Fibroblast of skin of left biceps (primary cell): ENCODE measurements around the gene CD99.
"Not testable (repeated sequence)": the region's sequence is repeated elsewhere in the genome, so short reads cannot be mapped to it uniquely, and the experiment has no call there.

ENCODE experiments used
- DNase-seq, 2 experiments: peaks; one replicate each; pipeline ENCODE4 v3.0.0-alpha.2; 2013; ENCODE audit warnings: low read depth in 2 of 2

CD99 gene

GRCh38 chrX:2723286-2723879, 32.3 kb downstream of the CD99 start:
- DNase-seq = no peak

GRCh38 chrX:2727264-2727663, 36.2 kb downstream of the CD99 start:
- DNase-seq = not testable (repeated sequence)

DNA sequence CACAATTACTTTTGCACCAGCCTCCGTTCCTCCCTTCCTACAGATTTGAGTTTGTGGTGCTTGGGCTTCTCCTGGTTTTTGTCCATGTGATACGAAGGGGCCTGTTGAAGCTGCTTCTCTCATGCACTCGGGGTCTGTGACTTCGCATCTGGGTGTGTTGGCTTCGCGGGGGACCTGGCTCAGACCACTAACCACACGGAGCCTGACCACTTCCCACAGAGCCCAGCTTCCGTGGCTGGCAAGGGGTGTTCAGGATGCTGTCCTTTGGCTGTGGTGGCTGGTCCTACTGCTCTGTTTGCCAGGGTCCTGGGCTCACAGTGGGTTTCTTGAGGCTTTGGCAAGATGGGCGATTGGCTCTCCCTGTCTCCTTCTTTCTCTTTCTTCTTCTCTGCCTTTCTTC, 41.0 kb downstream of the CD99 start:
- no peak for DNase-seq

DNA sequence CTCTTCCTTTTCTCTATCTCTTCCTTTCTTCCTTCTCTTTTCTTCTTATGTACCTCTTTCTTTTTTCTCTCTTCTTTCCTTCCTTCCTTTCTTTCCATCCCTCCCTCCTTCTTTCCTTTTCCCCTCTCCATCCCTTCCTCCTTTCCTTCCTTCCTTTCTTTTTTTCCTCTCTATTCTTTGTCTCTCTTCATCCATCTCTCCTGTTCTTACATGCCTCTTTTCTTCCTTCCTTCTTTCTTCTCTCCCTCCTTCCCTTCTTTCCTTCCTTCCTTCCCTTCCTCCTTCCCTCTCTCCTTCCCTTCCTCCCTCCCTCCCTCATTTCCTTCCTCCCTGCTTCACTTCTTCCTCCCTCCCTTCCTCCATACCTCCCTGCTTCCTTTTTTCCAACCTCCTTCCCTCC, 41.6 kb downstream of the CD99 start:
- DNase-seq = no peak

GRCh38 chrX:2733286-2733685, 42.2 kb downstream of the CD99 start:
- no peak for DNase-seq

- no peak for DNase-seq
These were observed 44.2 kb downstream of the CD99 start for GRCh38 chrX:2735270-2735669.

DNA sequence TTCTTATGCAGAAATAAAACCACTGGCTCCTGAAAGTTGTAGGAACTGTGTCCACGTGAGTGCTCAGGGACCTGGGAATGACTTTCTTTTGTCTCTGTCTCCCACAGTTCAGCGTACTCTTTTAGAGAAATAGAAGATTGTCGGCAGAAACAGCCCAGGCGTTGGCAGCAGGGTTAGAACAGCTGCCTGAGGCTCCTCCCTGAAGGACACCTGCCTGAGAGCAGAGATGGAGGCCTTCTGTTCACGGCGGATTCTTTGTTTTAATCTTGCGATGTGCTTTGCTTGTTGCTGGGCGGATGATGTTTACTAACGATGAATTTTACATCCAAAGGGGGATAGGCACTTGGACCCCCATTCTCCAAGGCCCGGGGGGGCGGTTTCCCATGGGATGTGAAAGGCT, 49.6 kb downstream of the CD99 start:
- no peak for DNase-seq

- no peak for DNase-seq
These were observed 50.3 kb downstream of the CD99 start for GRCh38 chrX:2741386-2741785.

DNA sequence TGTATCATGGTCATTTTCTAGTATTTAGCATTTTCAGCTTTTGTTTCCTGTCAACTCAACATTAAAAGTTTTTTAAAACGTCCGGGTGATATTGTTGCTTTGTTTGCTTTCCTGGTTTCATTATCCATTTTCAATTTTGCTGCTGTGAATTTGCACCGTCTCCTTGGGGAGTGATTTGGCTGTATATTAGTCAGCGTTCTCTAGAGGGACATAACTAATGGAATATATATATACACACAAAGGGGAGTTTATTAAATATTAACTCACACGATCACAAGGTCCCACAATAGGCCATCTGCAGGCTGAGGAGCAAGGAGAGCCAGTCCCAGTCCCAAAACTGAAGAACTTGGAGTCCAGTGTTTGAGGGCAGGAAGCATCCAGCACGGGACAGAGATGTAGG, 55.2 kb downstream of the CD99 start:
- not testable (repeated sequence) for DNase-seq

DNA sequence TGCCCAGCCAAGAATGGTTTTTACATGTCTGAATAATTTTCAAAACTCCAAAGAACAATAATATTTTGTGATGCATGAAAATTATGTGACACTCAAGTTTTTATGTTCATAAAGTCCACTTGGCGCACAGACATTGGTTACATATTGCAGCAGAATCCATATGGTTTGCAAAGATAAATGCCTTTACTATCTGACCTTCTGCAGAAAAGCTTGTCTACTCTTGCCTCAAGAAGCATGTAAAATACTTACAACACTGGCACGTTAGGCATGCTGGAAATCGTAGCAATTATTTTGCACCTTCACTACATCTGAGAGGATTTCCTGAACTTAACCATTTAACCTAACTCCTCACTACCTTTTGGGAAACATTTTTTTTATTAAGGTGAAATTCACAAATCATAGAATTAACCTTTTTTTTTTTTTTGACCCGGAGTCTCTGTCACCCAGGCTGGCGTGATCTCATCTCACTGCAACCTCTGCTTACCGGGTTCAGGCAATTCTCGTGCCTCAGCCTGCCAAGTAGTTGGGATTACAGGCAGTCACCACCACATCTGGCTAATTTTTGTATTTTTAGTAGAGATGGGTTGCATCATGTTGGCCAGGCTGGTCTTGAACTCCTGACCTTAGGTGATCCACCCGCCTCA, 57.2 kb downstream of the CD99 start:
- DNase-seq = no peak

GRCh38 chrX:2748815-2749188, 57.7 kb downstream of the CD99 start:
- no peak for DNase-seq

DNA sequence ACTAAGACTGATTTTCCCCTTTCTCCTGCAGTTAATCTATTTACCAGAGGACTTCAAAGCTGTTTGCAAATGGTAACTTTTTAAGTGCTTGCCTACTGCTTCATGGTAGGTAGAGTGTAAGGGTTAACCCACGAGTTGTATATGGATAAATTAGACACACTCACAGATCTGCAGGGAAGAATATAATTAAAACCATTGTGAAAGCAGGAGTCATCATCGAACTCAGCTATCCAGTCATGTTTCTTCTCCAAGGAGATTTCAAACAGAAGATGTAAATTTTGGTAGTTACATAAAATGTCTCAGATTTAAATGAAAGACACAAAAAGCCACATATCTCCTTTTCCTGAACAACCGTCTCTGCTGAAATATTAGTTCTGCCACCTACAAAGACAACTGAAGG, 60.2 kb downstream of the CD99 start:
- peak in 1 of 2 experiments; percentile 8 for DNase-seq

- DNase-seq = not testable (repeated sequence)
These were observed 60.8 kb downstream of the CD99 start, which contains the start of gene XG for GRCh38 chrX:2751874-2752300. XG (plus strand) TSS chrX:2752040; CDS start chrX:2752275, 235 bp downstream.

DNA sequence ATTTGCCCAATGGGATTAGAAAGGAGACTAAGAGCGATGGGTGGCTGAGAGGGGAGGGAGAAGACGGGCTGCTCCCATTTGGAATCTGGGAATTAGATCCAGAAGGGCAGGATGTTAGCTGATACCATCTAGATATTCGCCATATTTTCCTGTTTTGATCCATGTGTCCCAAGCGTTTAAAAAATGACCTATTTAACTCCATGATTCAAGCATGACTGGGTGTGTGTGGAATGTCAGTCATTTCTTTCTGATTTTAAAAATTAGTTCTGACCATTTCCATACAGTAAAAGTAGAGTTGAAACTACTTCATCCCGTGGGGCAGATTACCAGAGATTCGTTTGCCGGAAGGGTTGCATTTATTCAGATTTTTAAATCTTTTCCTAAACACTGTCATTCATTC, 61.3 kb downstream of the CD99 start:
- DNase-seq = peak; percentile 33 to 38

DNA sequence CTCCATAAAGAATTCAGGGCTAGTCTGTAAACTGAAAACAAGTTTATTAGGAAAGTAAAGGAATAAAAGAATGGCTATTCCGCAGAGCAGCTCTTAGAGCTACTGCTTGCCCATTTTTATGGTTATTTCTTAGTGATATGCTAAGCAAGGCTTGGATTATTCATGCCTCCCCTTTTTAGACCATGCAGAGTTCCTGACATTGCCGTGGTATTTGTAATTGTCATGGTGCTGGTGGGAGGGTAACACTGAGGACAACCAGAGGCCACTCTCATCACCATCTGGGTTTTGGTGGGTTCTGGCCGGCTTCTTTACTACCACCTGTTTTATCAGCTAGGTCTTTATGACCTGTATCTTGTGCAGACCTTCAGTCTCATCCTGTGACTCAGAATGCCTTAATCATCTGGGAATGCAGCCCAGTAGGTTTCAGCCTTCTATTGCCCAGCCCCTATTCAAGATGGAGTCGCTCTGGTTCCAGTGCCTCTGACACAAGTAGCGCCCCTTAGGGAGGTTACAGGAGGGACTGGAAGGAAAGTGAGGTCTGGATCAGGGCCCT, 64.1 kb downstream of the CD99 start:
- DNase-seq = not testable (repeated sequence)

- DNase-seq = no peak
These were observed 65.5 kb downstream of the CD99 start for GRCh38 chrX:2756548-2756947.

GRCh38 chrX:2761246-2761645, 70.2 kb downstream of the CD99 start:
- no peak for DNase-seq

DNA sequence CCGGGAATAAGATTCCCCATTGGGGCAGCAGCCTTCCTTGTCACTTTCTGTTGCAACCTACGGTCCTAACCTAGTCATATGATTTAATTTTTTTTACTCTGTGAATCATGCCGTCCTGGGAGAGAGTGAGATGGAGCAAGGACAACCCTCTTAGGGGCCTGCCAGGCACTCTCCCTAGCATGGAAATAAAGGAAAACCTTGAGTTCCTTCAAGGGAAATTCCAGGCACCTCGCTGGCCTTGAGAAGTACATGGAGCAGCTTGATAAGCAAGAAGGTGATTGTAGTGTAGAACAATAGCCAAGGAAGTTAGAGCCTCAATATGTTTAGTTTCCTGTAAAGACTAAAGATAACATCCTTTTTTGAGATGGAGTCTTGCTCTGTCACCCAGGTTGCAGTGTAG, 71.6 kb downstream of the CD99 start:
- DNase-seq = not testable (repeated sequence)

- DNase-seq = not testable (repeated sequence)
These were observed 73.9 kb downstream of the CD99 start for GRCh38 chrX:2764766-2765548.

DNA sequence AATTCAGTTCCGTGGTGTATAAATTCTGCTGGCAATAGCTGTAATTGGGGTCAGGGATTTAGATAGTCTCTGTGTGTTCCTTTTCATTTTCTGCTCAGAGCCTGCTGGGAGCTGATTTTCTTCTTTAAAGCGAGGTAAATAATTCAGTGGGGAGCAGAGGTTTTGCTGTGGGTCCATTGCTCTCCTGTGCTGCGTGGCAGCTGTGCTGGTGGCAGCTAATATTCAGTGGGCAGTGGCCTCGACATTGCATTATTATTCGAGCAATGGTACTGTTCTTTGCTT, 74.4 kb downstream of the CD99 start:
- DNase-seq = no peak

DNA sequence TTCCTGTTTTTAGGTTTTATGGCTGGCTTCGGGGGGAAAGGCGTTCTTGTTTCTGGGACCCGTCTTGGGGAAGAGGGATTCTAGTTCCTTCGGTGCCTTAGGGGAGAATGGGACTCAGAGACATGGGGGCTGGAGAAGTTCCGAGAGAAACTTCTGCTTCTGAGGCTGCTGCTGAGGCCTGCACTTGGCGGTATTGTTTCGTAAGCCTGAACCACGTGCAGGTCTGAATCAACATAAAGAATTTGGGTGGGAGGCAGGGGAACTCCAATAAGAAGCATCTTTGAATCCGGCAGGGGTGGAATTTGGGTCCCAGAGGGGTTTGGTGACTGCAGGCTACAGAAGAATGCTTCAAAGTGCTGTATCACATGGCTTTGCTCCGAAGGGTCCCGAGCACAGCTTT, 75.8 kb downstream of the CD99 start:
- DNase-seq = peak in 1 of 2 experiments; percentile 37

DNA sequence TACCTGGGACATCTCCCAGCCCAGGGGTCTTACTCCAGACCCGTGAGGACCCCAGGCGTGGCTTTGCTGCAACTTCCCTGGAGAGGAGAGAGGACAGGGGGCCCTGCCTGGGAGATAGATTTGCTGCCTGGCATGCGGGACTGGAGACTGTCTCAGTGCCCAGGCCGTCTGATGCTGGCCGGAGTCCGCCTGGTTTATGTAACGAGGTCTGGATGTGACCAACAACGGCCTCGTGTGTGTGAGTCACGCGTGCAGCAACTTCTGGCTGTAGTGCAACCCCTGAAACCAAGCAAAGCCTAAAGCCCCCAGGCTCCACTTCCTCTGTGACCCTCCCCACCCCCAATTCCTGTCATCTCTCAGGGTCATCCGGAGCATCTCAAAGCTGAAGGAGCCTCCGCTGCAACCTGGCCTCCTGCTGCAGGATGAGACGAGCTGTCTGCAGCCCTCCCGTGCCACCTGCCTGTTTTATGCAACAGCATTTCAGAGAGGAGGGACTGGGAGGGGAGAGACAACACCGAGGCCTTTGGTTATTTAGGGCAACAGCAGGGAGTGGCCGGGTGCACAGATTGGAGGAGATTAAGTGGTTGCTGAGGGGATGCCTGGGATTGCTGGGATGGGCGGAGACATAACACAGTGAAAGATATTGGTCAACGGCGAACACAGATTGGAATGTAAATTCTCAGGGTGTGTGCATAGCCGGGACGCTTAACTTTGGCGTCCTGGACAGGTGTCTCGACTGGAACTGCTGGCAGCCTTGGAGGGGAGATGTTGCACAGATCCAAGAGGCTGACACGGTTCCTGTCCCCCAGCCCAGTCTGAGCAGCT, 76.7 kb downstream of the CD99 start:
- no peak for DNase-seq
